Natural killer cell (primary cell): ENCODE results near the gene GRID1. TPM values are rescaled to one million over a fixed set of nuclear protein-coding genes. Genes with fewer than 3 reads are reported as not detected.

Experiments
- ATAC-seq, 3 donors: fragments of 150-1000 bp in 2 of 3; fragments of 200-7000 bp in 1 of 3; cut with Tn5 transposase; 1 replicate in 1 of 3; 2 replicates in 2 of 3; pipeline ENCODE4 v1.10.0; 2021; ENCODE audit warnings: mild to moderate bottlenecking in 2 of 3, moderate library complexity in 2 of 3
- DNase-seq, 2 donors: peaks; one replicate each; pipeline versions ENCODE4 v3.0.0 to v3.0.0-alpha.2; 2013 to 2021; ENCODE audit warnings: mixed read lengths in 1 of 2
- H3K27ac ChIP-seq: one replicate; pipeline ENCODE4 v1.5.1; 2013; ENCODE audit warnings: mild to moderate bottlenecking, low read length
- H3K27me3 ChIP-seq: one replicate; pipeline ENCODE4 v1.6.1; 2013; ENCODE audit warnings: low read length; ENCODE audit not compliant: control insufficient read depth, insufficient read depth
- H3K36me3 ChIP-seq: one replicate; pipeline ENCODE4 v1.6.1; 2013; ENCODE audit warnings: low read length; ENCODE audit not compliant: control insufficient read depth, insufficient read depth
- H3K4me1 ChIP-seq: one replicate; pipeline ENCODE4 v1.6.1; 2013; ENCODE audit warnings: low read length; ENCODE audit not compliant: control insufficient read depth, insufficient read depth
- H3K4me3 ChIP-seq: one replicate; pipeline ENCODE4 v1.5.1; 2013; ENCODE audit warnings: low read length
- H3K9me3 ChIP-seq: one replicate; pipeline ENCODE4 v1.6.1; 2013; ENCODE audit warnings: low read length; ENCODE audit not compliant: control insufficient read depth, insufficient read depth
- H3K27ac Mint-ChIP-seq, 2 donors: one replicate each; pipeline ENCODE4 v1.8.0; 2022; ENCODE audit warnings: mild to moderate bottlenecking in 2 of 2, mixed read lengths in 2 of 2, moderate library complexity in 1 of 2
- H3K27me3 Mint-ChIP-seq, 2 donors: one replicate each; pipeline ENCODE4 v1.8.0; 2022; ENCODE audit warnings: low read depth in 2 of 2, mixed read lengths in 2 of 2
- H3K36me3 Mint-ChIP-seq: one replicate; pipeline ENCODE4 v1.8.0; 2022; ENCODE audit warnings: mixed read lengths
- H3K4me1 Mint-ChIP-seq, 2 donors: one replicate each; pipeline ENCODE4 v1.8.0; 2022; ENCODE audit warnings: mixed read lengths in 2 of 2
- H3K4me3 Mint-ChIP-seq: one replicate; pipeline ENCODE4 v1.8.0; 2022; ENCODE audit warnings: mild to moderate bottlenecking, moderate library complexity, mixed read lengths
- H3K9me3 Mint-ChIP-seq, 2 donors: one replicate each; pipeline ENCODE4 v1.8.0; 2022; ENCODE audit warnings: mixed read lengths in 2 of 2
- WGBS: methylation state at CpG from one replicate; pipeline ENCODE4 v1.1.7; 2013; ENCODE audit warnings: missing lambda C conversion rate; ENCODE audit not compliant: insufficient coverage; 5-methylcytosine and 5-hydroxymethylcytosine counted together
- intact Hi-C: fragments of 100-400 bp; cut with micrococcal nuclease; formaldehyde crosslinking; loops from one replicate; pipeline ENCODE4 v1.14.2; 2022
- total RNA-seq, 4 donors: library from RNA; stranded (reverse); fragments of 120-200 nt in 1 of 4; gene quantifications; one replicate each; pipeline versions ENCODE4 v1.2.3 to v1.2.4, GENCODE V29; 2013 to 2022
- TF ChIP-seq, protein P1 (sequence below): fragments of 200-600 bp; IDR thresholded peaks from one replicate; pipeline ENCODE4 v1.8.0; 2022; ENCODE audit warnings: antibody characterized with exemption

The GRID1 gene
- total RNA-seq, 3 donors from 2014 or later (not counting 1 experiment from before 2014, with no cell fraction given), result not detected

DNA sequence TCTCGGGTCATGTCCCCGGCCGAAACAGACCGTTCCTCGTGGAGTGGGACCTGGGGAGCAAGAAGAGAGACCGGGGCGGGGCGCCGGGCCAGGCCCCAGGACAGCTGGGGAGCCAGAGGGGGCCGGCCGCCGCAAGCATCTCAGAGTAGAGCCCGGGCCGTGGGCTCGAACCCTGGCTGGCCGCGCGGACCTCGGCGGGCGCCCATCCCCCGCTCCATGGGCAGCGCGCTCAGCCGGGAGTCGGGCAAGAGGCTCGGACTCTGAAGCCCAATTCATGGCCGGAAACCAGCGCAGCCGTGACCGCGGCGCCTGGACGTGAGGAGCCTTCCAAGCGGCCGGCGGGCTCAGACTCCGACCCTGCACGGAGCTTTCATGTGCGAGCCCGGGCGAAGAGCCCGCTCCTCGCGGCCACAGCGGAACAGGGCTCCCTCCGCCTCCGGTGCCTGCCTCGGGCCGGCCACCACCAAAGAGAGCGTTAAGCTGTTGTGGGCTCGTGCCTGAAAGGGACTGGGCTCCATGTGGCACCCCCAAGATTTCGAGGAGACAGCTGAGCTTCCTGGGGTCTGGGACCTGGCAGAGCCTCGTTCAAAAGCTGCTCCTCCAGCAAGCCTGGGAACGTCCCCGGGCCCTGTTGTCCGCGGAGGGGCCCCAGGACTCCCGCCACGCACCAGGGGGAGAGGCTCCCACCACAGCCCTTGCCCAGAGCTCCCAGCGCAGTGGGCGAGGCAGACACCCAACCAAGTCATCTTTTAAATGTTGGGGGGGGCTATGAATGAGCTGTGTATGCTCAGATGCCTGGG is 757 bp upstream of the GRID1 start:
- ATAC-seq, result peak in 1 of 3 donors; percentile 8
- TF ChIP-seq, protein P1, sequence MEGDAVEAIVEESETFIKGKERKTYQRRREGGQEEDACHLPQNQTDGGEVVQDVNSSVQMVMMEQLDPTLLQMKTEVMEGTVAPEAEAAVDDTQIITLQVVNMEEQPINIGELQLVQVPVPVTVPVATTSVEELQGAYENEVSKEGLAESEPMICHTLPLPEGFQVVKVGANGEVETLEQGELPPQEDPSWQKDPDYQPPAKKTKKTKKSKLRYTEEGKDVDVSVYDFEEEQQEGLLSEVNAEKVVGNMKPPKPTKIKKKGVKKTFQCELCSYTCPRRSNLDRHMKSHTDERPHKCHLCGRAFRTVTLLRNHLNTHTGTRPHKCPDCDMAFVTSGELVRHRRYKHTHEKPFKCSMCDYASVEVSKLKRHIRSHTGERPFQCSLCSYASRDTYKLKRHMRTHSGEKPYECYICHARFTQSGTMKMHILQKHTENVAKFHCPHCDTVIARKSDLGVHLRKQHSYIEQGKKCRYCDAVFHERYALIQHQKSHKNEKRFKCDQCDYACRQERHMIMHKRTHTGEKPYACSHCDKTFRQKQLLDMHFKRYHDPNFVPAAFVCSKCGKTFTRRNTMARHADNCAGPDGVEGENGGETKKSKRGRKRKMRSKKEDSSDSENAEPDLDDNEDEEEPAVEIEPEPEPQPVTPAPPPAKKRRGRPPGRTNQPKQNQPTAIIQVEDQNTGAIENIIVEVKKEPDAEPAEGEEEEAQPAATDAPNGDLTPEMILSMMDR, result no peak
- peaks cover 29% of the 10 kb centered on the region for H3K27me3 ChIP-seq
- H3K27me3 Mint-ChIP-seq, result peaks cover 46 to 57% of the 10 kb centered on the region in 2 donors
- H3K4me1 Mint-ChIP-seq, result peaks cover 0 to 7% of the 10 kb centered on the region in 2 donors
- no peak for DNase-seq
- H3K9me3 Mint-ChIP-seq, result no peaks in the 10 kb centered on the region
- H3K36me3 Mint-ChIP-seq, result no peaks in the 10 kb centered on the region
- intact Hi-C loops, result no loop called here
- H3K4me3 ChIP-seq, result no peak overlapping the region
- no peaks in the 10 kb centered on the region for H3K9me3 ChIP-seq
- H3K27ac ChIP-seq, result no peak overlapping the region
- H3K4me3 Mint-ChIP-seq, result peak overlapping the region; percentile 17
- H3K4me1 ChIP-seq, result peaks cover 17% of the 10 kb centered on the region
- WGBS, result 8% methylated on average over 62 of the region's 62 CpGs
- H3K36me3 ChIP-seq, result no peaks in the 10 kb centered on the region
- H3K27ac Mint-ChIP-seq, result no peak overlapping the region

GRCh38 chr10:86366902-86367151 is 232 bp upstream of the GRID1 start:
- ATAC-seq, result peak in 1 of 3 donors; percentile 51
- Histone ChIP-seq H3K27me3 (peaks cover 29% of the 10 kb centered on the region), H3K4me3 (no peak overlapping the region), H3K9me3 (no peaks in the 10 kb centered on the region), H3K27ac (no peak overlapping the region), H3K4me1 (peaks cover 17% of the 10 kb centered on the region), H3K36me3 (no peaks in the 10 kb centered on the region)
- Mint-ChIP-seq H3K27me3 (peaks cover 47 to 58% of the 10 kb centered on the region in 2 donors), H3K4me1 (peaks cover 0 to 7% of the 10 kb centered on the region in 2 donors), H3K4me3 (no peak overlapping the region), H3K9me3 (no peaks in the 10 kb centered on the region), H3K27ac (no peak overlapping the region), H3K36me3 (no peaks in the 10 kb centered on the region)
- WGBS, result 1% methylated on average over 38 of the region's 38 CpGs
- TF ChIP-seq, protein P1, result no peak
- no peak for DNase-seq
- intact Hi-C loops, result no loop called here

- peak overlapping the region; percentile 33 for H3K4me3 Mint-ChIP-seq
- TF ChIP-seq, protein P1, result no peak
- no peak overlapping the region for H3K4me3 ChIP-seq
- peak in 1 of 3 donors; percentile 8 for ATAC-seq
- peaks cover 17% of the 10 kb centered on the region for H3K4me1 ChIP-seq
- no peaks in the 10 kb centered on the region for H3K36me3 ChIP-seq
- H3K4me1 Mint-ChIP-seq, result peaks cover 0 to 7% of the 10 kb centered on the region in 2 donors
- H3K27me3 ChIP-seq, result peaks cover 29% of the 10 kb centered on the region
- peaks cover 51 to 55% of the 10 kb centered on the region in 2 donors for H3K27me3 Mint-ChIP-seq
- no peak for DNase-seq
- H3K9me3 ChIP-seq, result no peaks in the 10 kb centered on the region
- no peak overlapping the region for H3K27ac ChIP-seq
- H3K27ac Mint-ChIP-seq, result no peak overlapping the region
- no peaks in the 10 kb centered on the region for H3K36me3 Mint-ChIP-seq
- no peaks in the 10 kb centered on the region for H3K9me3 Mint-ChIP-seq
- WGBS, result 3% methylated on average over 47 of the region's 47 CpGs
- intact Hi-C loops, result no loop called here
These were observed 1.1 kb downstream of the GRID1 start for GRCh38 chr10:86365346-86366032.
